SU-DHL-6 (cell line): ENCODE measurements around the gene NAAA.

Experiments used
- EZH2phosphoT487 ChIP-seq: fragments of 200-600 bp; sonication (generic), shearing (Covaris generic); conservative IDR thresholded peaks from 2 replicates; pipeline ENCODE4 v1.6.1; 2018; ENCODE audit warnings: mild to moderate bottlenecking, antibody characterized with exemption, low read length, moderate library complexity, mixed read lengths
- TF ChIP-seq, protein P1 (sequence below): fragments of 200-600 bp; sonication (generic); IDR thresholded peaks from one replicate; pipeline ENCODE4 v1.5.1; 2017; ENCODE audit warnings: antibody characterized with exemption, mild to moderate bottlenecking, low read length, moderate library complexity; ENCODE audit not compliant: insufficient read depth, poor library complexity, severe bottlenecking

- TF ChIP-seq, protein P1, sequence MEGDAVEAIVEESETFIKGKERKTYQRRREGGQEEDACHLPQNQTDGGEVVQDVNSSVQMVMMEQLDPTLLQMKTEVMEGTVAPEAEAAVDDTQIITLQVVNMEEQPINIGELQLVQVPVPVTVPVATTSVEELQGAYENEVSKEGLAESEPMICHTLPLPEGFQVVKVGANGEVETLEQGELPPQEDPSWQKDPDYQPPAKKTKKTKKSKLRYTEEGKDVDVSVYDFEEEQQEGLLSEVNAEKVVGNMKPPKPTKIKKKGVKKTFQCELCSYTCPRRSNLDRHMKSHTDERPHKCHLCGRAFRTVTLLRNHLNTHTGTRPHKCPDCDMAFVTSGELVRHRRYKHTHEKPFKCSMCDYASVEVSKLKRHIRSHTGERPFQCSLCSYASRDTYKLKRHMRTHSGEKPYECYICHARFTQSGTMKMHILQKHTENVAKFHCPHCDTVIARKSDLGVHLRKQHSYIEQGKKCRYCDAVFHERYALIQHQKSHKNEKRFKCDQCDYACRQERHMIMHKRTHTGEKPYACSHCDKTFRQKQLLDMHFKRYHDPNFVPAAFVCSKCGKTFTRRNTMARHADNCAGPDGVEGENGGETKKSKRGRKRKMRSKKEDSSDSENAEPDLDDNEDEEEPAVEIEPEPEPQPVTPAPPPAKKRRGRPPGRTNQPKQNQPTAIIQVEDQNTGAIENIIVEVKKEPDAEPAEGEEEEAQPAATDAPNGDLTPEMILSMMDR = no peak
- no peak for TF ChIP-seq EZH2phosphoT487
Measured at GRCh38 chr4:75921910-75922309, 18.9 kb downstream of the NAAA start.
